ENCODE data around the gene HLF.

HLF gene

DNA sequence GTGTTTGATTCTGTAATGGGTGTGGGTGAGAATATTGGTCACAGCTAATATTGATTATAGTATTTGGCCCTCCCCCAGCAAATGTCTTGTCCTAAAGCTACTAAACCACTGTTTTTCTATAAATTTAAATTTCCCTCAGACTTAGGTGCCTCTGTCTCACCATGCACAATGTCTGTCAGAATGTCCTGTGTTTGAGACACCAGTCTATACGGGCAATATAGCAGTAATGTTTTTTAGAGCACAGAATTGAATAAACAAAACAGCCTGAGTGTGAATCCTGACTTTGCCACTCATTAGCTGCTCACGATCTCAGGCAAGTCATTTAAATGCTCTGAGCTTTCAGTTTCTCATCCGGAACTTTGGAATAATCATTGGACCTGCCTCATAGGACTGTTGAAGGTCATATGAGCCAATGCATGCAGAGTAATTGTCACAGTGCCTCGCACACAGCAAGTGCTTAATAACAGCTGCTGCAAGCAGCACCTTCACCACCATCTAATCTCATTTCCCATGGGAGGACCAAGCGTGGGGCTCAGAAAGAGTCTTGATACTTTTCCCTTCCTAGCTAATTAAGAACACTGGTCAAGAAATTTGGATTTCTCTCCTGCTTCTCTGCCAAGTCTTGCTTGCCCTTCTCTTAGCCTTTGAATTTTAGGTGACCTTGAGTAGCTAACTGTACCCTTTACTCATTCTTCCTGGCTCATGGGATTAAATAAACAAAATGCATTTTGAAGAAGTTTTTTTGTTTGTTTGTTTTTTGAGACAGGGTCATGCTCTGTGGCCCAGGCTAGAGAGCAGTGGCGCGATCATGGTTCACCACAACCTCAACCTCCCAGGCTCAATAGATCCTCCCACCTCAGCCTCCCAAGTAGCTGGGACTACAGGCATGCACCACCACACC is 9.8 kb downstream of the HLF start:
- H3K27ac ChIP-seq (ENCODE audit: low read length): no peak overlapping the region
- TF ChIP-seq CTCF (IDR thresholded peaks at IDR 0.05; ENCODE audit: low read length): no peak
- no peak for TF ChIP-seq EZH2phosphoT487 (IDR thresholded peaks at IDR 0.05; ENCODE audit: low read length)
- no peaks in the 10 kb centered on the region for H3K4me1 ChIP-seq (ENCODE audit: low read length)
- no peak for DNase-seq
- no peak overlapping the region for H2AFZ ChIP-seq (ENCODE audit: low read length)
- H3K9me2 ChIP-seq (replicated peaks; ENCODE audit: insufficient read depth, low read length): no peaks in the 10 kb centered on the region
- H3K9me3 ChIP-seq (replicated peaks; ENCODE audit: insufficient read depth, low read length): no peaks in the 10 kb centered on the region
- no peaks in the 10 kb centered on the region for H3K79me2 ChIP-seq (ENCODE audit: low read length)
- H3K4me3 ChIP-seq (ENCODE audit: low read length): no peak overlapping the region
- H3K9ac ChIP-seq (ENCODE audit: low read length): no peak overlapping the region
- no peaks in the 10 kb centered on the region for H3K36me3 ChIP-seq (replicated peaks; ENCODE audit: insufficient read depth, low read length)
- no peaks in the 10 kb centered on the region for H3F3A ChIP-seq (ENCODE audit: insufficient read depth, low read length)
- no peak overlapping the region for H3K4me2 ChIP-seq (ENCODE audit: low read depth, low read length)
- H3K27me3 ChIP-seq (replicated peaks; ENCODE audit: insufficient read depth, low read length): no peaks in the 10 kb centered on the region
- H4K20me1 ChIP-seq (ENCODE audit: insufficient read depth, low read length): no peaks in the 10 kb centered on the region

- H3K27me3 ChIP-seq (replicated peaks; ENCODE audit: insufficient read depth, low read length): no peaks in the 10 kb centered on the region
Measured at GRCh38 chr17:55275894-55276804, 11.4 kb downstream of the HLF start.

More at GRCh38 chr17:55275894-55276804, 11.4 kb downstream of the HLF start:
- H3K9me3 ChIP-seq (replicated peaks; ENCODE audit: insufficient read depth, low read length): no peaks in the 10 kb centered on the region
- H3F3A ChIP-seq (ENCODE audit: insufficient read depth, low read length): no peaks in the 10 kb centered on the region
- H3K9me2 ChIP-seq (replicated peaks; ENCODE audit: insufficient read depth, low read length): no peaks in the 10 kb centered on the region
- no peak for DNase-seq
- no peak for TF ChIP-seq EZH2phosphoT487 (IDR thresholded peaks at IDR 0.05; ENCODE audit: low read length)
- TF ChIP-seq EZH2 (optimal IDR thresholded peaks at IDR 0.05; ENCODE audit: low read depth, low read length): no peak
- no peak for TF ChIP-seq CTCF (IDR thresholded peaks at IDR 0.05; ENCODE audit: low read length)
- H3K79me2 ChIP-seq (ENCODE audit: low read length): no peaks in the 10 kb centered on the region
- no peak overlapping the region for H3K4me3 ChIP-seq (ENCODE audit: low read length)
- H3K36me3 ChIP-seq (replicated peaks; ENCODE audit: insufficient read depth, low read length): no peaks in the 10 kb centered on the region
- no peaks in the 10 kb centered on the region for H4K20me1 ChIP-seq (ENCODE audit: insufficient read depth, low read length)
- no peak overlapping the region for H3K4me2 ChIP-seq (ENCODE audit: low read depth, low read length)
- no peaks in the 10 kb centered on the region for H3K4me1 ChIP-seq (ENCODE audit: low read length)
- H3K27ac ChIP-seq (ENCODE audit: low read length): no peak overlapping the region
- no peak overlapping the region for H2AFZ ChIP-seq (ENCODE audit: low read length)
- H3K9ac ChIP-seq (ENCODE audit: low read length): no peak overlapping the region

Measured in MM.1S (cell line).